ENCODE data around the gene EZH2. TPM values are rescaled to one million over a fixed set of nuclear protein-coding genes. Genes with fewer than 3 reads are reported as not detected.

EZH2 gene
- total and polyA plus RNA-seq, 2 donors = 2.1 to 20.0 TPM

- DNase-seq (ENCODE audit: extremely low spot score) = no peak
- no peak overlapping the region for H3K4me3 ChIP-seq (ENCODE audit: low read depth, low read length)
- no peaks in the 10 kb centered on the region for H3K4me1 ChIP-seq (ENCODE audit: insufficient read depth)
- 57% methylated on average over 1 of the region's 1 CpG for WGBS
- no peaks in the 10 kb centered on the region for H3K36me3 ChIP-seq (ENCODE audit: insufficient read depth)
- H3K27ac ChIP-seq (ENCODE audit: low read depth) = no peak overlapping the region
Measured at GRCh38 chr7:148828965-148829364, 55.1 kb downstream of the EZH2 start.

GRCh38 chr7:148825338-148825737 lies 58.8 kb downstream of the EZH2 start:
- no peak for DNase-seq (ENCODE audit: extremely low spot score)
- WGBS = 51% methylated on average over 5 of the region's 5 CpGs
- Histone ChIP-seq H3K4me3 (ENCODE audit: low read depth, low read length) (no peak overlapping the region), H3K4me1 (ENCODE audit: insufficient read depth) (no peaks in the 10 kb centered on the region), H3K27ac (ENCODE audit: low read depth) (no peak overlapping the region), H3K36me3 (ENCODE audit: insufficient read depth) (no peaks in the 10 kb centered on the region)

GRCh38 chr7:148824864-148825263 lies 59.2 kb downstream of the EZH2 start:
- Histone ChIP-seq H3K4me1 (ENCODE audit: insufficient read depth) (no peaks in the 10 kb centered on the region), H3K27ac (ENCODE audit: low read depth) (no peak overlapping the region), H3K4me3 (ENCODE audit: low read depth, low read length) (no peak overlapping the region), H3K36me3 (ENCODE audit: insufficient read depth) (no peaks in the 10 kb centered on the region)
- 96% methylated on average over 2 of the region's 2 CpGs for WGBS
- DNase-seq (ENCODE audit: extremely low spot score) = no peak

GRCh38 chr7:148821422-148821821 lies 62.7 kb downstream of the EZH2 start:
- Histone ChIP-seq H3K4me3 (ENCODE audit: low read depth, low read length) (no peak overlapping the region), H3K36me3 (ENCODE audit: insufficient read depth) (no peaks in the 10 kb centered on the region), H3K4me1 (ENCODE audit: insufficient read depth) (no peaks in the 10 kb centered on the region), H3K27ac (ENCODE audit: low read depth) (no peak overlapping the region)
- 96% methylated on average over 2 of the region's 2 CpGs for WGBS
- no peak for DNase-seq (ENCODE audit: extremely low spot score)

- no peak for DNase-seq (ENCODE audit: extremely low spot score)
- Histone ChIP-seq H3K36me3 (ENCODE audit: insufficient read depth) (no peaks in the 10 kb centered on the region), H3K27ac (ENCODE audit: low read depth) (no peak overlapping the region), H3K4me3 (ENCODE audit: low read depth, low read length) (no peak overlapping the region), H3K4me1 (ENCODE audit: insufficient read depth) (no peaks in the 10 kb centered on the region)
- 85% methylated on average over 6 of the region's 6 CpGs for WGBS
Measured at GRCh38 chr7:148819697-148820360, 64.3 kb downstream of the EZH2 start.

- WGBS = 80% methylated on average over 3 of the region's 3 CpGs
Measured at GRCh38 chr7:148815612-148816011, 68.5 kb downstream of the EZH2 start.

GRCh38 chr7:148814922-148815559 lies 69.0 kb downstream of the EZH2 start:
- Histone ChIP-seq H3K4me3 (ENCODE audit: low read depth, low read length) (no peak overlapping the region), H3K36me3 (ENCODE audit: insufficient read depth) (no peaks in the 10 kb centered on the region), H3K27ac (ENCODE audit: low read depth) (no peak overlapping the region), H3K4me1 (ENCODE audit: insufficient read depth) (no peaks in the 10 kb centered on the region)
- no peak for DNase-seq (ENCODE audit: extremely low spot score)
- 71% methylated on average over 10 of the region's 10 CpGs for WGBS

More at GRCh38 chr7:148815612-148816011, 68.5 kb downstream of the EZH2 start:
- no peaks in the 10 kb centered on the region for H3K4me1 ChIP-seq (ENCODE audit: insufficient read depth)
- DNase-seq (ENCODE audit: extremely low spot score) = no peak
- H3K36me3 ChIP-seq (ENCODE audit: insufficient read depth) = no peaks in the 10 kb centered on the region
- H3K27ac ChIP-seq (ENCODE audit: low read depth) = no peak overlapping the region
- no peak overlapping the region for H3K4me3 ChIP-seq (ENCODE audit: low read depth, low read length)

GRCh38 chr7:148813890-148814289 lies 70.2 kb downstream of the EZH2 start:
- Histone ChIP-seq H3K36me3 (ENCODE audit: insufficient read depth) (no peaks in the 10 kb centered on the region), H3K4me1 (ENCODE audit: insufficient read depth) (no peaks in the 10 kb centered on the region), H3K27ac (ENCODE audit: low read depth) (no peak overlapping the region), H3K4me3 (ENCODE audit: low read depth, low read length) (no peak overlapping the region)
- DNase-seq (ENCODE audit: extremely low spot score) = no peak
- 94% methylated on average over 9 of the region's 9 CpGs for WGBS

- Histone ChIP-seq H3K4me3 (ENCODE audit: low read depth, low read length) (no peak overlapping the region), H3K36me3 (ENCODE audit: insufficient read depth) (no peaks in the 10 kb centered on the region), H3K27ac (ENCODE audit: low read depth) (no peak overlapping the region), H3K4me1 (ENCODE audit: insufficient read depth) (no peaks in the 10 kb centered on the region)
- DNase-seq (ENCODE audit: extremely low spot score) = no peak
- WGBS = 83% methylated on average over 4 of the region's 4 CpGs
Measured at GRCh38 chr7:148811892-148812291, 72.2 kb downstream of the EZH2 start.

- no peak overlapping the region for H3K27ac ChIP-seq (ENCODE audit: low read depth)
- H3K36me3 ChIP-seq (ENCODE audit: insufficient read depth) = no peaks in the 10 kb centered on the region
- WGBS = 73% methylated on average over 4 of the region's 4 CpGs
- H3K4me1 ChIP-seq (ENCODE audit: insufficient read depth) = no peaks in the 10 kb centered on the region
- DNase-seq (ENCODE audit: extremely low spot score) = no peak
- H3K4me3 ChIP-seq (ENCODE audit: low read depth, low read length) = no peak overlapping the region
Measured at GRCh38 chr7:148809856-148810255, 74.2 kb downstream of the EZH2 start.

- 76% methylated on average over 4 of the region's 4 CpGs for WGBS
- H3K36me3 ChIP-seq (ENCODE audit: insufficient read depth) = no peaks in the 10 kb centered on the region
- H3K4me3 ChIP-seq (ENCODE audit: low read depth, low read length) = no peak overlapping the region
- no peaks in the 10 kb centered on the region for H3K4me1 ChIP-seq (ENCODE audit: insufficient read depth)
- H3K27ac ChIP-seq (ENCODE audit: low read depth) = no peak overlapping the region
- no peak for DNase-seq (ENCODE audit: extremely low spot score)
Measured at GRCh38 chr7:148807436-148807835, 76.7 kb downstream of the EZH2 start.

GRCh38 chr7:148806187-148806586 lies 77.9 kb downstream of the EZH2 start:
- H3K36me3 ChIP-seq (ENCODE audit: insufficient read depth) = no peaks in the 10 kb centered on the region
- no peak overlapping the region for H3K27ac ChIP-seq (ENCODE audit: low read depth)
- no peak for DNase-seq (ENCODE audit: extremely low spot score)
- H3K4me3 ChIP-seq (ENCODE audit: low read depth, low read length) = no peak overlapping the region
- H3K4me1 ChIP-seq (ENCODE audit: insufficient read depth) = no peaks in the 10 kb centered on the region
- 94% methylated on average over 7 of the region's 7 CpGs for WGBS

- no peaks in the 10 kb centered on the region for H3K4me1 ChIP-seq (ENCODE audit: insufficient read depth)
- H3K27ac ChIP-seq (ENCODE audit: low read depth) = no peak overlapping the region
- no peak overlapping the region for H3K4me3 ChIP-seq (ENCODE audit: low read depth, low read length)
- no peak for DNase-seq (ENCODE audit: extremely low spot score)
- H3K36me3 ChIP-seq (ENCODE audit: insufficient read depth) = peaks cover 7% of the 10 kb centered on the region
- WGBS = 80% methylated on average over 10 of the region's 10 CpGs
Measured at GRCh38 chr7:148804343-148805235, 79.5 kb downstream of the EZH2 start.

GRCh38 chr7:148803094-148803493 lies 81.0 kb downstream of the EZH2 start:
- H3K27ac ChIP-seq (ENCODE audit: low read depth) = no peak overlapping the region
- H3K36me3 ChIP-seq (ENCODE audit: insufficient read depth) = peaks cover 10% of the 10 kb centered on the region
- H3K4me1 ChIP-seq (ENCODE audit: insufficient read depth) = no peaks in the 10 kb centered on the region
- no peak overlapping the region for H3K4me3 ChIP-seq (ENCODE audit: low read depth, low read length)
- WGBS = 88% methylated on average over 5 of the region's 5 CpGs
- no peak for DNase-seq (ENCODE audit: extremely low spot score)

Measured in urinary bladder (tissue), 4 donors.